Right hindlimb (tissue), 1 donor: ENCODE data around the gene PITPNM3.

Experiments
- DNase-seq: peaks from one replicate; pipeline ENCODE4 v3.0.0-alpha.2; 2018

The PITPNM3 gene

GRCh38 chr17:6435968-6436367 lies 120.4 kb downstream of the PITPNM3 start:
- DNase-seq, result peak; percentile 59

DNA sequence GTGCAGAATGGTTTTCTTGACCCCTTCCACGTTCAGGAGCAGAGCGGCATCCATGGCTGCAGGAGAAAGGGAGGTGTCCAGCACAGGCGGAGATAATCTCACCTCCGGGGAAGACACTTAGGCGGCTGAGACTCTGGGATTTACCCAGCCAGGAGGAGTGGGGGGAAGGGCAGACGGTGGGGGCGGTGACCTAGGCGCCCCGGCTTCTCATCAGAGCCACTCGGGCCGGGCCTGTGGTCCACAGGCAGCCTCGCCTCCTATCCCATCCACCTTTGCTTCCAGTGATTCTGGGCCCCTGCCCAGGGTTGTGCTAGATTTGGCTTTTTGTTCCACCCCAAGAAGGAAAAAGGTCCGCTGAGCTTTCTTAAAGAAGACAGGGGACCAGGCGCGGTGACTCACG lies 121.3 kb downstream of the PITPNM3 start, which contains the start of gene AIPL1:
Gene AIPL1, minus strand, starts transcription at position 71 of the 400 bp plus-strand sequence. Its CDS starts 17 bp downstream, at position 54.
- no peak for DNase-seq

GRCh38 chr17:6430769-6431168 lies 125.6 kb downstream of the PITPNM3 start:
- no peak for DNase-seq

DNA sequence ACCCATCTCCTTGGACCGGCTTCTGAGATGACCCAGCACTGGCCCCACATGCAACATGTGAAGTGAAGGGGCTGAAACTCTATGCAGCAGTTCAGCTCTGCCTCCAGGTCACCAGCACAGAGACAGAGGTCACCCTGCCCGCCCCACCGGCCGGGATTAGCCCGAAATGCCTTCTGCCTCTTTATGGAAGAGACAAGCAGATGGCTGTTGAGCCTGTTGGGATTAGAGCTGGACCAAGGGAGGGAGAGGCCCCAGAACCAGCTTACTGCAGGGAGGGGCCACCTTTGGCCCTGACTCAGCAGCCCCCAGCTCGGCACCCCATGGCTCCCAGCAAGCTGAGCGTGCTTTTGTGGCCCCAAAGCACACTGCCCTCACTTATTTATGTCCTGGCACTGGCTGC lies 127.1 kb downstream of the PITPNM3 start:
- no peak for DNase-seq

- no peak for DNase-seq
Measured at GRCh38 chr17:6428207-6428965, 128.0 kb downstream of the PITPNM3 start.

DNA sequence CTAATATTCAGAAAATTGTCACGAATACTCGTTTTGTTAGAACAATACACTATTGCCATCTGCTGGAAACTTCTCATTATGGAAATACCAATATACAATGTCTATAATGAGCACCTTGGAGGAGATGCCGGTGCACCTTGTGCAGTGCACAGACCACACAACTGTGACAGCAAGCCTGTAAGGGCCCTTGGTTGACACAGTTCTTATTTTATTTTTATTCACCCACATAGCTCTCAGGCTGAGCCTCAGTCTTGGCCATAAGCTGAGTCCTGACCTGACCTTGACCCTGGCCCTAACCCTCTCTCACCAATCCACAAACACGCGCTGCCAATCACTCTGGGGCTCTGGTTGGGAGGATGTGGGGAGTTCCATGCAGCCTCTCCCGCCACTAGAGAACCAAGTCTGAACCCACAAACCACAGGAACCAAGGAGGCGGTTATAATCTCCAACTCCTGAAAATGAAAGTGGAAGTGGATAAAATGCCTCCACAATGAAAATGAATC lies 129.0 kb downstream of the PITPNM3 start:
- no peak for DNase-seq

DNA sequence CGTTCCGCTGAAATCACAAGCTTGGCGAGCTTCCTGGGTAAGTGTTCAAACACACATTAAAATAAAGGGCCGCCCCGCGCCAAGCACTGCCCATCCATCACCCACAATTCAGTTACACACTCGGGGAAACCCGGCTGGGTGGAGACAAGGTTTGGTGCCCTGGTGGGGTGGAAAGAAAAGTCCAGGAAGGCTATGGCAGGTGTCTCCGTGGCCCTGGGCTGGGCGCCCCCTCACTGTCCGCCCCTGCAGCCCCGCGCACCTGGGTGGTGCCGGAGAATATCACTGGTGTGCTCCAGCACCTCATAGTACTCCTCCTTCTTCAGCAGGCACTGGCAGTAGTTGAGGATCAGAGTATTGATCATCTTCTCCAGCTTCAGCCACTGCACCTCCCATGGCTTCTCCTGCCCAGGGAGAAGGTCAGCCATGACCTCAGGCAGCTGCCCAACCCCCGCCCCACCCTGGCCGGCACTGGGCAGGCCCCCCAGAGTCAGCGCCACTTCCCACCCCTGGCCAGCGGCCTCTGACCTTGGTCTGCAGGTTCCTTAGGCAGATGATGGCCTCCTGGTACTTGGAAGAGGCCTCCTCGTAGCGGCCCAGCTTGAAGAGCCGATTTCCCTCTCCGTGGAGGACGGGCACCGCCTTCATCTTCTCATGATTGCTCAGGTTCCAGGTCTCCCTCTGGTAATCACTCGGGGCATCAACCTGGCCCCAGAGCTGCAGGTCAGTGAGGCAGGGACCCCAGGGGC lies 129.8 kb downstream of the PITPNM3 start:
- DNase-seq, result no peak

DNA sequence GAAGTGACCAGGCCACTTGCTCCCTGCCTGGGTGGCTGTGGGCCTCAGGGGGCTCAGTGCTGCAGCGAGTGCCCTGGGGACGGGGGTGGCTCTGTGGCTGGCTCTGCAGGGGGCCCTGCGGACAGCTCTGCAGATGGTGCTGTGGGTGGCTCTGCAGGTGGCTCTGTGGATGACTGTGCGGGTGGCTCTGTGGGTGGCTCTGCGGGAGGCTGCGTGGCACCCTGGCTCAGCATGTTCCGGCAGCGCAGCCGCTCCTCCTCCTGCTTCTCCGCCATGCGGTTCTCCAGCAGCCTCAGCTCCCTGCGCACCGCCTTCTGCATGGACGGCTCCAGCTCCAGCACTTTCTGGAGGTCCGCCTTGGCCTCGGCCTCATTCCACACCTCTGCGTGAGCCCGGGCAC lies 130.9 kb downstream of the PITPNM3 start:
- no peak for DNase-seq

- no peak for DNase-seq
Measured at GRCh38 chr17:6423931-6424330, 132.4 kb downstream of the PITPNM3 start.

DNA sequence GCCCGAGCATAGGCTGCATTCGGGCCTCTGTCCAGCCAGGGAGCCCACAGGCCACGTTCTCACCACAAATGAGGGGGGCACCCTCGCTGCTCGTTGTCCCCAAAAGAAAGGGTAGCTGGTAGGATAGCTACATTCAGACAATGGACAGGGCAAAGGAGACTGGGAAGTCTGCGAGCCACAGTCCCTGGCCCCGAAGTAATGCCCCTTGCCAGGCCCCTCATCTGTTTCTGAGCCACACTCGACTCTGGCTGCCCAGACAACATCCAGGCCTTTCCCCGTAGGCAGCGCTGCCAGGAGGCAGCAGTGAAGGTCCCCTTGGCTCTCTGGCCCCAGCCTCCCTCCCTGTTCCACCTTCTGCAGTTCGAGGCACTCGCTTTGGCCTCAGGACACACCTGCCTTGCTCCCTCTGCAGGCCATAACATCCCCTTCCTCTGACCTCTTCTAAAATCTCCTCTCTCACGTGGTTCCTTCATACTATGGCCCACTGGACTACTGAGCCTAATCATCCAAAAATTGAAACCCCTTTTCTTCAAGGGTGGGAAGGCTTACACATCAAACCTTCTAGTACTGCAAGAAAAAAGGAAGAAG lies 133.6 kb downstream of the PITPNM3 start:
- DNase-seq, result no peak

DNA sequence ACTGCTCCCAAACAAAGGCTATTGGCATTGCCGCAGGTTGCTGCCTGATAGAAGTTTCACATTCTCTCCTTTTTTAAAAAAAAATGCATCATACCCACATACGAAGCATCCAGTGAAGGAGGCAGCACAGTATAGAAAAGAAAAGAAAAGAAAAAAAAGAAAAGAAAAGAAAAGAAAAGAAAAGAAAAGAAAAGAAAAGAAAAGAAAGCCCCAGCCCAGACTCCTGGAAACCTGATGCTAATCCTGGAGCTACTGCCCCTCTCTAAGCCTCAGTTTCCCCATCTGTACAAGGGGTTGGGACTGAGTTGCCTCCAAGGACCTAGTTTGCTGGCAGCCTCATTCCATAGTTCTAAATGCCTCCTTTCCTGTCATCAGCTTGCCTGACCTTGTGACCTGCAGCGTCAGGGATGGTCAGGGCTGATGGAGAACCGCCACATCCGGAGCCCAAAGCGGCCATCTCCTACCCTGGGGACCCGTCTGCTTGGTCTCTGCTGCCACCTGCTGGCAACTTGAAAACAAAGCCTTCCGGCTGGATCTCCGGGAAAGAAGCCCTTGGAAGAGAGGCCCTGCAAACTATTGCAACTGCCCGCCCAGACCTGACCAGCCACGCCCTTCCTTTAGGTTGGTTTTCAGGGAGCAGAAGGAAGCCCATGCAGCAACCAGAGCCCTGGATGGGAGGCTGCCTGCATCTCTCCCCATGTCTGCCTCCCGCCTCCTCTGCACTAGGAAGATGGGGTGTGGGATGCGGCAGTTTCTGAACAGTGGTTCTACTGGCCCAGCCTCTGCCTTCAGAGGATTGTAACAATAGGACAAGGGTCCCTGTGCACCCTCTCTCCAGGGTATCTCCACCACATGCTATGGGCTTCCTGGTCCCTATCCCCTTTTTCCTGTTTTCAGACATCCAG lies 134.4 kb downstream of the PITPNM3 start:
- DNase-seq, result peak; percentile 79

- DNase-seq, result no peak
Measured at GRCh38 chr17:6420173-6420641, 136.1 kb downstream of the PITPNM3 start.

DNA sequence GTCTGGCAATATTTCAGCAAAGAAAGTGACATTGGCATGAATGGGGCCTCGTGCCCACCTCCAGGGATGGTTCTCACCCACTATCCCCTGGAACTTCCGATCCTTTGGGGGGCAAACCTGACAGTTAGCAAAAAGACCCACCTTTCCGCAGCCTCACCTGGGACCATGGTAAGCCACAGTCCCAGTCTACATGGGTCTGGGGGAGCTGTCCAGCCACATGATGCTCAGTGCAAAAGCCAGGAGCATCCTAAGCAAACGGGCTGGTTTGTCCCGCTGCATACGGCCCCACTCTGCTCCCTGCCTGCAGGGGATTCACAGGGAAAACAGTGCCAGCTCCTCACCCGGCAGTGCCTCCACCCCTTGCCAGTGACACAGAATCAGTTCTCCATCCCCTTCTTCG lies 140.7 kb downstream of the PITPNM3 start:
- DNase-seq, result no peak

GRCh38 chr17:6413065-6413464 lies 143.3 kb downstream of the PITPNM3 start:
- no peak for DNase-seq

- DNase-seq, result no peak
Measured at GRCh38 chr17:6408735-6409134, 147.6 kb downstream of the PITPNM3 start.

- DNase-seq, result no peak
Measured at GRCh38 chr17:6408276-6408675, 148.1 kb downstream of the PITPNM3 start.

DNA sequence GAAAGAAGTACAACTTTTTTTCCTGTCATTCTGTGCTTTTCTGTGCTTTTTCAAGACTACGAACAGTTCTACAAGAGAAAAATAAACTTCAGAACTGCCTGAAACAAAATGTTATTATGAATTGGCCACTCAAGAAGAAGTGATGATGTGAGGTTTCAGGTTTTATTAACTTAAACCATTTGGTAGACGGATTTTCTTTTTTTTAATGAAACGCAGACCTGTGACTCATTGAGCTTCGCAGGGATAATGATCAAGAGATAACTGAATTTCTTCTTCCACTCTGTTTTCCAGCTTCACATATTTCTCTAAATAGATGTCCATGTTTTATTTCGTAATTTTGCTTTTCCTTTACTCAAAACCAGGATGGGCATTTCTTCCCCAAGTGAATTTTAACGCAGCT lies 154.1 kb downstream of the PITPNM3 start:
- DNase-seq, result no peak
